Stimulated activated CD8-positive, alpha-beta memory T cell treated with anti-CD3 and anti-CD28 coated beads, Interleukin-7, amount 100 ng/mL, for 24 hours (primary cell): ENCODE results near the gene HOXD11.

Source experiments
- DNase-seq: peaks from one replicate; pipeline ENCODE4 v3.0.0-alpha.2; 2020; ENCODE audit warnings: low read depth

HOXD11 gene

DNA sequence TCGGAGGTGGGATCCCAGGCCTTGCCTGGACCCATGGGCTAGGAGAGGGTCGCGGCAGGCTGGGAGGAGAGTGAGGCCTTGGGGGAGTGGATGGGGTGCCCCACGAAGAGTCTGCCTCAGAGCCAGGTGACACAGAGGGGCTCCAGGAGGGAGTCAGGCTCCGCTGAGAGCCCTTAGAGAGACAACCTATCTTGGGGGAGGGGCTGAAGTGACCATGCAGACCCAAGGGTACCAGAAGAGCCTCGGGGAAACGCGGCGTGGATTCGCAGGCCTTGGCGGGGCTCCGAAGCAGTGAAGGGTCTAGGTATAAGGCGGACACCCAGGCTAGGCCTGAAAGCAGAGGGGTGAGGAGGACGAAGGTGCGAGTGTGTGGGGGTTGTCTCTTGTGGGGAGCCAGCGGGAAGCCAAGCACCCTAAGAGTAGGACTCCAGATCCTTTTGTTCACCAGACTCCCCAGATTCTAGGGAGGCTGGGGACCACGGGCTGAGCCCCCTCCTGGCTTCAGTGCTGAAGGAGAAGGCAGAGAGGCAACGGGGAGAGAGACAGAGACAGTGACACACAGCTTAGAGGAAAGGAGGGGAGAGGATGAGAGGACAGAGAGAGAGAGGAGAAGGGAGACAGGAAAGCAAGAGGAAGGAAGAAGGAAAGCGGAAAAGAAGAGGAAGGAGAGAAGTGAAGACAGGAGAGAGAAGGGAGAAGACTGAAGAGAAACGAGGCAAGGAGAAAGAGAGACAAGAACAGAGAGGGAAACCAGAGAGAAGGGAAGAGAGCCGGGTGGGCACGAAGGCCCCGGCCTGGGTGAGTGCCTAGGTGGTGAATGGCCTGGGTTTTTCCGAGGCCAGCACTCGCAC lies 1.1 kb upstream of the HOXD11 start:
- DNase-seq = no peak

GRCh38 chr2:176107731-176108181 lies 676 bp downstream of the HOXD11 start:
- DNase-seq = no peak

DNA sequence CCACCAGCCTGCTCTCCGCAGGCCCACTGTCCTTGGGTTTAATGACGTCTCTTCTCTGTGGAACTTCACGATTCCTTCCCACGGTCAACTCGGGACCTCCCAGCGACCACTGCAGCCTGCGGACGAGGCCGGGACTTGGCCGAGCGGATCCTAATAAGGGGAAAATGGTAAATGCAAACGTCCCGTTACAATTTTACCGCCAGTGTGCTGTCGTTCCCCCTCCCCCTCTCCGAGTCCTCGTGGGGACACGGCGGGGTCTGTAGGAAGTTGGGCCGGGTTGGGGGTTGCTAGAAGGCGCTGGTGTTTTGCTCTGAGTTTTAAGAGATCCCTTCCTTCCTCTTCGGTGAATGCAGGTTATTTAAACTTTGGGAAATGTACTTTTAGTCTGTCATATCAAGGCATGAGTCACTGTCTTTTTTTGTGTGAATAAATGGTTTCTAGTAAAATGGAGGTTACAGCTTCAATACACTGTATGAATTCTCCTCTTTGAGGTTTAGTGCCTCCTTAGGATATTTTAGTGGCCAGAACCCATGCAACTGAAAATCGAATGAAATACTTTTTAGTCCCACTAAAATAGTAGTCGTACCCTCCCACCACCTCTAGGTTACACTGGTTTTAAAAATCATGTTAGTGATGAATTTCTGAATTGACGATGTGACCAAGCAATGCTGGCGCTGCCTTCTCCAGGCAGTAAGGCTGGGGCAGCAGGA lies 2.3 kb downstream of the HOXD11 start:
- no peak for DNase-seq

GRCh38 chr2:176109946-176110345 lies 2.9 kb downstream of the HOXD11 start:
- DNase-seq = no peak

DNA sequence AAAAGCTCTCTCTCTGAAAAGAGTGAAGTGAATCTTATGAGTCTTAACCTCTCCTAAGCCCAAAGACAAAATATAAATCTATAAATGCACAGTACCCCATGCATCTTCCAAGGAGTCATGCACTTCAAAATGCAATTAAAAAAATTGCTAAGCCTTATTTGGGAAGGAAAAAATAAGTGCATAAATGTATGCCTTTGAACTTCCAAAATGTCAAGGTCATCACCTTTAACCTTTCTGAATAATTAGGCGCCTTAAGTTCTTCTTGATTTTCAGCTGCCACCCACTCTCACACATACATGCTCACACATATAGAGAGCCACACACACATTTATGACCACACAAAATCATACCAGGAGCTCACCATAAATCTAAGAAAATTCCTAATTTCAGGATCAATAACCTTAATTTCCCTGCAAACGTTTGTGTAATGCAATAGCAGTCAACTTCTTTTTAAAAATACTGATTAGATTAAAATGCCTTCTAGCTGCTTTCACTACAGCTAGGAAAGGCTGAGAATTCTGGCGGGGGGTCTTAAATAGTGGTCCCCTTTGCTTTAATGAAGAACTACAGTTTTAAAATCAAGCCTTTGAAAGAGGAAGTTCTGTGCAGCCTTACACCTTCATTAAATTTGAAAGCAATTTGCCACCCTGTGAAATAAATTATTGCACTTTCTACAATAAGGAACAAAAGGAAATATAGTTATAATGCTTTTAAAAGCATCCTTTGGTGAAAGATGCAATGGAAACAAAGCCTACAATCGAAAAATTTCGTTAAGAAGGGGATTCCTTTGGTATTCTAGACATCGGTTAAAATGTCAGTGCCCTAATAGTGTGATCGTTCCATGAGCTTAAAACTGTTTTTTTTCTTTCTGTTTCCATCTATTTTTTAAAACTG lies 3.6 kb downstream of the HOXD11 start:
- DNase-seq = no peak

DNA sequence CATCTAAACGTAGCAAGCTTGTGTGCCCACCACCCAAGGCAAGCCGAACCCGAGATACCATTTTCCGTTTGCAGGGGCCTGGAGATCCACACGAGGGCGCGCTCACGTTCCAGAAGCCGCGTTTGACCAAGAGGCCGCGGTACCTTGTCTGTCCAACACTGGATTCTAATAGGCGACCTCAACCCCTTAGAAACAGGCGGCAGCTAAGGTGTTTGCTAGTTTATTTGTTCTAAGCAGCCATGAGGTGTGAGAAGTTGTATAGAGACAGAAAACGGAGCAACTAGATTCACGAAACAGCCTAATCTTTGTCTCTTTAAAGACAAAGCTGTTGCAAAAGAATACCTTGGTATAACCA lies 4.2 kb downstream of the HOXD11 start:
- no peak for DNase-seq

GRCh38 chr2:176111846-176112374 lies 4.8 kb downstream of the HOXD11 start:
- no peak for DNase-seq

DNA sequence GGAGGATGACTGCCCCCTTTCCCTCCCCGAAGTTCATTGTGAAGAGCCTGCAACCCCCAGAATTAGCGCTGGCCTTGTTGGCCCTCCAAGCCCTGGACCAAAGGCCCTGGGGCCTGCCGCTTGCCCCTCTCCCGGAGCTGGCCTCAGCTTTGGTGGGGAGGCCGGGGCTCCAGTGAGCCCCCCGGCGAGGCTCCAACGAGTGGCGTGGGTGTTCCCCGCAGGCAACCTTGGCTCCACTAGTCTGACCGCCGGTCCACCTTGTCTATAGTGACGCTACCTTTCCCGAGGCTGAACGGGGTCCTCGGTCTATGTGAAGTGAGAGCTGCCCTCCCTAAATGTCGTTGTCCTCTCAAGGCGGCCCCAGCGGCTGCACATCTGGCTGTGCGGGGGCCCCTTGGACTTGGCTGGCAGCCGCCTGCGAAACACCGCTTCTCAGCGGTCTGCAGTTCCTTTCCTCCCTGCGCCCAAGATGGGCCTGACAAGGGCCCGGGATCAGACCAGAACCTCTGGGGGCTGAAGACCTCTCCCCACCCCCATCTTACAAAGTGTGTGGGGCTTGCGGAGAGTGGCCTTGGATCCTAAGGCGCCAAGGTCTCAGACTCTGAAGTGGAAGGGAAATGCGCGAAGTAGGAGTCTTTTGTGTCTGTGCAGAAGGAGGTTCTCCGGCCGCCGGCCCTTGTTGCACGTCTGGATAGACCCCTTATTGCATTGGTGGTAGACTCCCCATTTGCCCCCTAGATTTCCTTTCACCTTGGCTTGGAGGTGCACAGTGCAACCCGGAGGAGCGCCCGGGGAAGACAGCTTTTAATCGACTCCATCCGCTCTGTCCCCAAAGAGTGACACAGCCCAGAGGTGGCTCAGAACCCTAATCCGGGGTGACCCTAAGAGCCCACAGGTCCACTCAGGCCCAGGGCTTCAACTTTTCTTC lies 5.6 kb downstream of the HOXD11 start:
- DNase-seq = no peak

- no peak for DNase-seq
Observed at GRCh38 chr2:176114120-176114929, 7.2 kb downstream of the HOXD11 start.

DNA sequence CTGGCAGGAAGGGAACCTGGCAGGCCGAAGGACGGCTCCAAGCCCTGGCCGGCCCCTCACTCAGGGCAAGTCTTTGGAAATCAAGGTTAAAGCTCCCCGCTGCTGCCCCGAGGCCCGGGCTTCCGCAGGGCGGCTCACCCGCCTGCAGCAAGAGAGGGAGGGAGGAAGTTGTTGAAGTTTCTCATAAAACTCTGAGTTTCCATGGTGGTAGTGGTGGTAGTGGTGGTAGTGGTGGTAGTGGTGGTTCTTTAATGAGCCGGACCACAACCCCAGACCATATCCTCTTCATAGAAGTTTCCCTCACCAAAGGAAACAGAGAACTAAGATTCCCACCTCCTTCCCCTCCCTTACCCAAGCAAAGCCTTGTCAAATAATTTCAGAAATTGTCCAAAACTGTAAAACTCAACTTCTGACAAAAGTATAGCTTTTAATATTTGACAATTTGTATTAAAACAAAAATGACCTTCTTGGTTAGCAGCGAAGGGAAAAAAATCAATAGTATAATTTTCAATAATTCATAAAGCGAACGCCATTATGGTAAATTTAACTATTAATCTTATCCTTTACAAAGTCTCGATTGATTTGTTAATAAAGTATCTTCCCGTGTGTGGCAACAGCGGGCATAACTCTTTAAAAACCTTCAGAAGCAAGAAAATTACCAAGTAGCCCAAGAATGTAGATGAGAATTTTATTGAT lies 8.0 kb downstream of the HOXD11 start:
- DNase-seq = no peak

DNA sequence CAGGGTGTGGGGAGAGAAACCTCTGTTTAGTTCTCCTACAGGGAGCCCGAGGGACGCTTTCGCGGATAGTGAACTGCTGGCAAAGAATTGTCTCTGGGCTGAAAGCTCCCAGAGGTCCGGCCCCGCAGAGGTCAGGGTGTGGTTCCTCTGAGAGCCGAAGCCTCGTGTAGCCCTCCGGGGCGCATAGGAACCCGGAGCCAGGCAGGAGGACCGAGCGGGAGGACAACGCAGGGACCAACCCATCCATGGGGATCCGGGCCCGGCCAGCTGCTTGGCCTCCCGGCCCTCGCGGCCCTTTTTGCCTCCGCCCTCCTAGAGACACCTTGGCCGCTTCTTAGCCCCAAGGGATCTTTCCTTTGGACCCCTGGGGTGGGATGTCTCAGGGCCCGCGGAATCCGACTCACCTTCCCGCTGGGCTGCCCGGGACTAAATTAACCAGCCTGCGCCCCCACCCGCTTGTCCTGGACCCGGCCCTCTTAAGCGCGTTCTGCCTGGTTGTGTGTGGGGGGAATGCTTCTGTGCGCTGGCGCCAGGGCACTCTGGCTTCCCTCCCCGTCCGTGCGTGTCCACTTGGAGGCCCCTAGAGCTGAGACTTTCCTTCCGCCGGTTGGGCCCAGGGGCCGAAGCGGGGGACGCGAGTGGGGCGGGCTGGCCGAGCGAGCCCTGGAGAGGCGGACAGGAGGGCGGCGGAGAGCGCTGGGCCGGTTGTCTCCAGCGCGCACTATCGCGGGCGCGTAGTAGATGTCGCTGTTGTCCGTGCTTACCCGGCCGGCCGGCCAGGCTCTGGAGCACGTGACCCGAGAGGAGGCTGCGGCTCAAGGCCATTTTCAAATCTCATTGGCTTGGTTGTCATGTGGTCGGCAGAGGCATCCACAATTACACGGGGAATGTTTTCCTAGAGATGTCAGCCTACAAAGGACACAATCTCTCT lies 9.1 kb downstream of the HOXD11 start, which contains the start of gene HOXD10:
Gene HOXD10, plus strand, starts transcription at position 896 of the 931 bp plus-strand sequence. CDS start 56 bp downstream, outside the sequence.
- no peak for DNase-seq

DNA sequence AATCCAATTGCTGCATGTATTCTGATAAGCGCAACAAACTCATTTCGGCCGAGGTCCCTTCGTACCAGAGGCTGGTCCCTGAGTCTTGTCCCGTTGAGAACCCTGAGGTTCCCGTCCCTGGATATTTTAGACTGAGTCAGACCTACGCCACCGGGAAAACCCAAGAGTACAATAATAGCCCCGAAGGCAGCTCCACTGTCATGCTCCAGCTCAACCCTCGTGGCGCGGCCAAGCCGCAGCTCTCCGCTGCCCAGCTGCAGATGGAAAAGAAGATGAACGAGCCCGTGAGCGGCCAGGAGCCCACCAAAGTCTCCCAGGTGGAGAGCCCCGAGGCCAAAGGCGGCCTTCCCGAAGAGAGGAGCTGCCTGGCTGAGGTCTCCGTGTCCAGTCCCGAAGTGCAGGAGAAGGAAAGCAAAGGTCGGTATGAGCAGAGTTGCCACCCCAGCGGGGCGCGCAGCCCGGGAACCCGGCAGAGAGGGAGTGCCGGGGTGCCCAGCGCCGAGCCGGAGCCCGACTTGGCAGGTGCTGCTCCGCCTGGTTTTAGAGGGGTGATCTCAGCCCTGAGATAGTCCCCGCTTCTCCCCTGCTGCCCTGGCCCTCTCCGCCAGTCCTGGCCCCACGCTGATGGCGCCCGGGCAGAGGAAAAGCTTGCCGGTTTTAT lies 10.2 kb downstream of the HOXD11 start:
- DNase-seq = no peak

DNA sequence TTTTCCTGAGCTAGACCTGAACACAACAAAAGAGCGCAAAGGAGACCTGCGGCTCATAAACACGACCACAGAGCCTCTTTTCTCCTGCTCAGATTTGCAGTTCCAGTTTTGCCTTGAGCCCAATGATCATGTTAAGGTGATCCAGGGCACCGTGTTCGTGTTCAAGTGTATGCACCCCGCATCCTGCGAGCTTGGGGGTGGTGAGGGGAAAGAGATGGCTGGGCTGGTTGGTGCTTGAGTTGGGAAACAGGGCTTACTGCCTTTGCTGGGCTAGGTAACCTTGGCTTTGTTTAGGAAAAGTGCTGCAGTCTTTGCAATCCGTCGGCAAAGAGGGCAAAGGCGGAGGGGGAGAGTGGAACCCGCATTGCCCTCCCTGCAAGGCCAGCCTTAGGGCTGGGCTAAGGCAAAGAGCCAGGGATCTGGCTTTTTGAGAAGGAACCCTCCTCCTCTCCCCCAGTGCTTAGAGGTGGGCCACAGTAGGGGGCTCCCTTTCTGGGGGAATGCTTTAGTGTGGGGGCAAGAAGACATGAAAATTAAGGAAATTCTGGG lies 10.8 kb downstream of the HOXD11 start:
- no peak for DNase-seq

DNA sequence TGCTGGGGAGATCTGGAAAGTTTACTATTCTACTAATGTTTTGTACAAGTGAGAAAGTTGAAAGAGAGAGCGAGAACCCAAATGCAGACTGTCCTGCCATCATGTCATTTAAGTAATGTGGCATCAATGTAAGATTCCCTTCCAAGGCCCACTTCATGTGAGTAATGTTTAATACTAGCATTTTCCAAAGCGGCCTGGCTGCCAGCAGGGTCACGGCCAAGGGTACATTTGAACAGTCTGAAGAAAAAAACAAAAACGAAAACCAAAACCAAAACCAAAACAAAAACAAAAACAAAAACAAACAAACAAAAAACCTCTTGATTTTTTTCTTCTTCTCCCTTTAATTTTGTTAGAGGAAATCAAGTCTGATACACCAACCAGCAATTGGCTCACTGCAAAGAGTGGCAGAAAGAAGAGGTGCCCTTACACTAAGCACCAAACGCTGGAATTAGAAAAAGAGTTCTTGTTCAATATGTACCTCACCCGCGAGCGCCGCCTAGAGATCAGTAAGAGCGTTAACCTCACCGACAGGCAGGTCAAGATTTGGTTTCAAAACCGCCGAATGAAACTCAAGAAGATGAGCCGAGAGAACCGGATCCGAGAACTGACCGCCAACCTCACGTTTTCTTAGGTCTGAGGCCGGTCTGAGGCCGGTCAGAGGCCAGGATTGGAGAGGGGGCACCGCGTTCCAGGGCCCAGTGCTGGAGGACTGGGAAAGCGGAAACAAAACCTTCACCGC lies 11.7 kb downstream of the HOXD11 start:
- DNase-seq = no peak

DNA sequence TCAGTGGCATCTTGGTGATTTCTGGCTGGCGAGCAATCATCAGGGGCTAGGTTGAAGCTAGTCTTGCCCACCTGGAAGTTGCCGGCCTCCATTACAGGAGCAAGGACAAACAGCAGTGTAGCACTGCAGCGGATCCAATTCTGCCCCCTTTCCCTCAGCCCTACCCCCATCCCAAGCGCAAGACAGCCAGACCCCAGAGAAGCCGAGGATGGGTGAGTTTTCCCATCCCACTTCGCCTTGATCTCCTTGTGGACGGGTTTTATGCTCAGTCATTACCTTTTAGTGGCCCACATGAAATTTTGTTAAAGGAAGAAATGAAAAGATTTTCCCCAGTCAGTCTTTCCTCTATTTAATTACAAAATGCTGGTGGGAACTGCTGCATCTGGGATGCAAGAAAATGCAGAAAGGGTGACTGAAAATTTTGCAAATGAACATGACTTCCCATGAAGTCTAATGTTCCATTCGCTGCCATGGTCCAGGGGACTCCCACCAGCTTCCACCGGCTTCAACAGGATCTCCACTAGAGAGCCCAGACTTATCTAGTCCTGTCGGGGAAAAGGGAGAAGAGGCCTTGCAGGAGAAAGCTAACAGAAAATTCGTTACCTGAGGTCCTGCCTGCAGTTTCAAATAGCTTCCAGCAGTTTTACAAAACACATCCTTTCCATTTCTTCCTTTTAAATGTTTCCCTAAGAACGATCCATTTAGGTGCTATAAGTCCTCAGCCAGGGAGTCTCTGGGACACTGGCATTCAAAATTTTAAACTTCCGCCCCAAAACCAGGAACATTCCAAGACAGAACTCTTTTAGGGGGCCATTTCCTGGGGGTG lies 13.5 kb downstream of the HOXD11 start:
- no peak for DNase-seq
